ENCODE results near the gene CPSF7. TPM values are rescaled to one million over a fixed set of nuclear protein-coding genes. Genes with fewer than 3 reads are reported as not detected.

The CPSF7 gene
- total RNA-seq, 1 experiment from 2014 or later, result 123 TPM

DNA sequence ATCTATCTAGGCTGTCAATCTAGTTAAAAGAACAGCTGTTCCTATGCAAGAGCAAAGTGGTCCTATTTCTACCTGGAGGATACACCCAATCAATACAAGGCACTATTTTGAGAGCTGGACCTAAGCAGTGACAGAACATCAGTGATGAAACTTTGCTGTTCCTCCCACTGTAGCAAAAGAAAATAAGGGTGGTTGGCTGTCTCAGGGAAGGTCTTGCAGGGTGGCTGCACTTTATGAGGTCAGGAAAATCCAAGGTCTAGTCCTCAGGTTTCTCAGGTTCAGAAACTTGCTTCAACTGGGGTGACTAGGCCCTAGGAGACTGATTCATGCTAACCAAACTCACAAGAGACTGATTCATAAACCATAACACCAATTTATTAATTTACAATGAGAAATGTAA lies 11.6 kb downstream of the CPSF7 start:
- BruUV-seq (replicated peaks), result no TSS peak
- no peak for DNase-seq

DNA sequence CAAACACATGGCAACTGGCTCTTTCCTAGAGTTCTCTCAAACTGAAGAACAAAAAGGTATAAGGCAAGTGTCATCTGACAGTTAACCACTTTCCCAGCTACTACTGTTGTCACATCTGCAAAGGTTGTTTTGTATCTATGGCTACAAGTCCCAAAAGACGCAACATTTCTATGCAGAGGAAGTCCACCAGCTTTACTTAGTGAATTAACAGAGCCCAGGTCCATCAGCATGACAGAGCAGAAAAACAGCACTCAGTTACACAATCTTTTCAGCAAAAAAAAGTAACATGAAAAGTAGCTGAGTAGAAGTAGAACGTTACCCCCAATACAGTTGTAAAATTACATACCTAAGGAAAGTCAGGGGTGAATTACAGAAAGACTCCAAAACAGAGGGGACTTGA lies 12.1 kb downstream of the CPSF7 start:
- Mint-ChIP-seq H3K9me3 (ENCODE audit: unreplicated experiment) (no peaks in the 10 kb centered on the region), H3K27me3 (ENCODE audit: insufficient read depth, unreplicated experiment) (no peaks in the 10 kb centered on the region), H3K4me3 (ENCODE audit: unreplicated experiment) (no peak overlapping the region), H3K27ac (ENCODE audit: unreplicated experiment) (no peak overlapping the region), H3K36me3 (ENCODE audit: insufficient read depth, unreplicated experiment) (peaks cover 100% of the 10 kb centered on the region), H3K4me1 (ENCODE audit: low read depth, unreplicated experiment) (no peaks in the 10 kb centered on the region)
- POLR2A ChIA-PET, result interaction anchor here (1.2 kb wide), 1 partner anchor 12 kb away, joined by 3 read pairs; the partner anchor contains the start of genes CPSF7 and SDHAF2
- Histone ChIP-seq H3K4me1 (no peaks in the 10 kb centered on the region), H3K36me3 (ENCODE audit: control insufficient read depth, insufficient read depth, low read length) (peaks cover 9% of the 10 kb centered on the region), H3K9me3 (no peaks in the 10 kb centered on the region), H3K27me3 (replicated peaks; ENCODE audit: control insufficient read depth, insufficient read depth, low read length) (no peaks in the 10 kb centered on the region), H3K4me3 (ENCODE audit: low read depth, low read length) (no peak overlapping the region)
- BruUV-seq (replicated peaks), result no TSS peak
- DNase-seq, result no peak
- intact Hi-C loops (cut with micrococcal nuclease; ENCODE audit: unreplicated experiment), result no loop called here
- TF ChIP-seq, protein P1, sequence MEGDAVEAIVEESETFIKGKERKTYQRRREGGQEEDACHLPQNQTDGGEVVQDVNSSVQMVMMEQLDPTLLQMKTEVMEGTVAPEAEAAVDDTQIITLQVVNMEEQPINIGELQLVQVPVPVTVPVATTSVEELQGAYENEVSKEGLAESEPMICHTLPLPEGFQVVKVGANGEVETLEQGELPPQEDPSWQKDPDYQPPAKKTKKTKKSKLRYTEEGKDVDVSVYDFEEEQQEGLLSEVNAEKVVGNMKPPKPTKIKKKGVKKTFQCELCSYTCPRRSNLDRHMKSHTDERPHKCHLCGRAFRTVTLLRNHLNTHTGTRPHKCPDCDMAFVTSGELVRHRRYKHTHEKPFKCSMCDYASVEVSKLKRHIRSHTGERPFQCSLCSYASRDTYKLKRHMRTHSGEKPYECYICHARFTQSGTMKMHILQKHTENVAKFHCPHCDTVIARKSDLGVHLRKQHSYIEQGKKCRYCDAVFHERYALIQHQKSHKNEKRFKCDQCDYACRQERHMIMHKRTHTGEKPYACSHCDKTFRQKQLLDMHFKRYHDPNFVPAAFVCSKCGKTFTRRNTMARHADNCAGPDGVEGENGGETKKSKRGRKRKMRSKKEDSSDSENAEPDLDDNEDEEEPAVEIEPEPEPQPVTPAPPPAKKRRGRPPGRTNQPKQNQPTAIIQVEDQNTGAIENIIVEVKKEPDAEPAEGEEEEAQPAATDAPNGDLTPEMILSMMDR (IDR thresholded peaks at IDR 0.05; ENCODE audit: insufficient read depth in 1 of 2, low read depth in 1 of 2, low read length in 1 of 2, severe bottlenecking in 1 of 2, unreplicated experiment in 1 of 2), result no peak
- CTCF ChIA-PET, result no interaction called here

More for the DNA sequence above, 11.6 kb downstream of the CPSF7 start:
- Histone ChIP-seq H3K36me3 (ENCODE audit: control insufficient read depth, insufficient read depth, low read length) (peaks cover 9% of the 10 kb centered on the region), H3K4me1 (no peaks in the 10 kb centered on the region), H3K27me3 (replicated peaks; ENCODE audit: control insufficient read depth, insufficient read depth, low read length) (no peaks in the 10 kb centered on the region), H3K9me3 (no peaks in the 10 kb centered on the region), H3K4me3 (ENCODE audit: low read depth, low read length) (no peak overlapping the region)
- no peaks in the 10 kb centered on the region for H3K9me3 Mint-ChIP-seq (ENCODE audit: unreplicated experiment)
- CTCF ChIA-PET, result no interaction called here
- no peak overlapping the region for H3K4me3 Mint-ChIP-seq (ENCODE audit: unreplicated experiment)
- POLR2A ChIA-PET, result interaction anchor here (1.2 kb wide), 1 partner anchor 11 kb away, joined by 3 read pairs; the partner anchor contains the start of genes CPSF7 and SDHAF2
- intact Hi-C loops (cut with micrococcal nuclease; ENCODE audit: unreplicated experiment), result no loop called here
- no peaks in the 10 kb centered on the region for H3K27me3 Mint-ChIP-seq (ENCODE audit: insufficient read depth, unreplicated experiment)
- H3K36me3 Mint-ChIP-seq (ENCODE audit: insufficient read depth, unreplicated experiment), result peaks cover 100% of the 10 kb centered on the region
- H3K27ac Mint-ChIP-seq (ENCODE audit: unreplicated experiment), result no peak overlapping the region
- no peaks in the 10 kb centered on the region for H3K4me1 Mint-ChIP-seq (ENCODE audit: low read depth, unreplicated experiment)
- TF ChIP-seq, protein P1 (IDR thresholded peaks at IDR 0.05; ENCODE audit: insufficient read depth in 1 of 2, low read depth in 1 of 2, low read length in 1 of 2, severe bottlenecking in 1 of 2, unreplicated experiment in 1 of 2), result no peak

DNA sequence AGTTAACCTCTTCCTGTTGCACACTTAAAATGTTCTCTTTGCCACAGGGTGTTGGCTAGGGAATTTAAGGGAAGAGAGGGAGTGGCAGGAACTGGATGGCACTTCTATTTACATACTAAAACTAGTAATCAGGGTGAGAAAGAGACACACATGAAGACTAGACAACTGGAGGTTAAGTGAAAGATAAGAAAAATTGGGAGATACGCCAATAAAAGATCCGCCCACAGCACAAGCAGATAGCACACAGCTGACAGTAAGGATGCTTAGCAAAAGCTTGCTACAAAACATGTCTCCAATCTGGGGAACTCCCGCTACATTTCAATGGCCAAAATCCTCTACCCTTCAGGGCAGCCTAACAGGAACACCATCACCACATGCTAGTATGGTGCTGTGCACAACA lies 12.8 kb downstream of the CPSF7 start:
- BruUV-seq (replicated peaks), result no TSS peak
- H3K9me3 Mint-ChIP-seq (ENCODE audit: unreplicated experiment), result no peaks in the 10 kb centered on the region
- Histone ChIP-seq H3K27me3 (replicated peaks; ENCODE audit: control insufficient read depth, insufficient read depth, low read length) (no peaks in the 10 kb centered on the region), H3K9me3 (no peaks in the 10 kb centered on the region), H3K36me3 (ENCODE audit: control insufficient read depth, insufficient read depth, low read length) (peaks cover 9% of the 10 kb centered on the region), H3K4me1 (no peaks in the 10 kb centered on the region), H3K4me3 (ENCODE audit: low read depth, low read length) (no peak overlapping the region)
- no peak for DNase-seq
- POLR2A ChIA-PET, result no interaction called here
- peaks cover 99% of the 10 kb centered on the region for H3K36me3 Mint-ChIP-seq (ENCODE audit: insufficient read depth, unreplicated experiment)
- TF ChIP-seq, protein P1 (IDR thresholded peaks at IDR 0.05; ENCODE audit: insufficient read depth in 1 of 2, low read depth in 1 of 2, low read length in 1 of 2, severe bottlenecking in 1 of 2, unreplicated experiment in 1 of 2), result no peak
- no peak overlapping the region for H3K4me3 Mint-ChIP-seq (ENCODE audit: unreplicated experiment)
- H3K4me1 Mint-ChIP-seq (ENCODE audit: low read depth, unreplicated experiment), result no peaks in the 10 kb centered on the region
- CTCF ChIA-PET, result no interaction called here
- intact Hi-C loops (cut with micrococcal nuclease; ENCODE audit: unreplicated experiment), result no loop called here
- H3K27me3 Mint-ChIP-seq (ENCODE audit: insufficient read depth, unreplicated experiment), result no peaks in the 10 kb centered on the region
- no peak overlapping the region for H3K27ac Mint-ChIP-seq (ENCODE audit: unreplicated experiment)

All from Caco-2 (cell line).